AG04450 (cell line): Measurements from ENCODE around the gene MAPK8IP2. TPM values are rescaled to one million over a fixed set of nuclear protein-coding genes. Genes with fewer than 3 reads are reported as not detected.
"Not testable (repeated sequence)": the region's sequence is repeated elsewhere in the genome, so short reads cannot be mapped to it uniquely, and the experiment has no call there.

Source experiments
- CTCF ChIA-PET: fragments of 300-600, 350-600 bp; formaldehyde crosslinking; extraction: SDS; loops from one replicate; lab custom pipeline; 2022; ENCODE audit warnings: antibody characterized with exemption, inconsistent platforms; lab: Charles Lee
- POLR2A ChIA-PET: fragments of 350-600 bp; formaldehyde crosslinking; extraction: SDS; loops from one replicate; lab custom pipeline; 2021; ENCODE audit warnings: antibody characterized with exemption, inconsistent platforms; lab: Yijun Ruan, JAX
- DNase-seq: peaks from one replicate; pipeline ENCODE4 v3.0.0-alpha.2; 2011; ENCODE audit warnings: low read depth, low spot score
- H3K27ac ChIP-seq: one replicate; pipeline ENCODE4 v1.5.1; 2012; ENCODE audit warnings: low read depth, low read length, control low read depth
- H3K27me3 ChIP-seq: one replicate; pipeline ENCODE4 v1.6.0; 2012; ENCODE audit warnings: low read length; ENCODE audit not compliant: control insufficient read depth, insufficient read depth
- H3K4me3 ChIP-seq: 2 replicates; pipeline ENCODE4 v1.5.1; 2011; ENCODE audit warnings: mild to moderate bottlenecking, low read depth, low read length, control low read depth
- H3K9me3 ChIP-seq: 2 replicates; pipeline ENCODE4 v1.5.1; 2012; ENCODE audit warnings: low read length; ENCODE audit not compliant: control insufficient read depth, insufficient read depth
- CTCF ChIP-seq: IDR thresholded peaks from 2 replicates; pipeline ENCODE4 v1.5.1; 2011; ENCODE audit warnings: low read depth, low read length, control low read depth, inconsistent platforms
- polyA plus RNA-seq: library from polyadenylated mRNA; depleted of rRNA; stranded (reverse); fragments of >200 nt; gene quantifications from 2 replicates; pipeline ENCODE4 v1.2.3, GENCODE V29; 2011

The MAPK8IP2 gene
- polyA plus RNA-seq, 1 experiment, result 0.16 TPM

DNA sequence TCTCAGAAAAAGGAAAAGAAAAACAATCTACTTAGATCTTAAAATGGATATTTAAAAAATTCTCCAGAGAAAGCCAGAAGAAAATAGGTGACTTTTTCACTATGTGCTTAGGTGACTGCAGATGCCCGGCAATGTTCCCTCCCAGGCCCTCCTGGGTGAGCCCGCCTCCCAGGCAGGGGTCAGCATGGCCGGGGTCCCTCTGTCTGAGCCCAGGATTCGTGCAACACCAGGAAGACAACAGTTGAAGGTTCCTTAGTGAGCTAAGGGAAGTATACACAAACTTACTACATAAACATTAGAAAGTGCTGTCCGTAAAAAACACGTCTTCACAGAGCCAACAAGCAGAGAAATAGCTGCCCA lies 11.6 kb downstream of the MAPK8IP2 start:
- CTCF ChIA-PET, result interaction anchor here (0.6 to 1.9 kb wide), 3 partner anchors 49 to 219 kb away, joined by 3 to 7 read pairs (median 4); no protein-coding TSS in a partner anchor
- Histone ChIP-seq H3K27ac (no peak overlapping the region), H3K9me3 (no peaks in the 10 kb centered on the region; the same call in 1 of the 2 replicates), H3K27me3 (peaks cover 45% of the 10 kb centered on the region), H3K4me3 (no peak overlapping the region)
- POLR2A ChIA-PET, result no interaction called here
- DNase-seq, result no peak
- TF ChIP-seq CTCF, result no peak

- no peak overlapping the region for H3K4me3 ChIP-seq
- TF ChIP-seq CTCF, result no peak
- peaks cover 40% of the 10 kb centered on the region for H3K27me3 ChIP-seq
- DNase-seq, result no peak
- no peak overlapping the region for H3K27ac ChIP-seq
- ChIA-PET POLR2A (no interaction called here), CTCF (interaction anchor here (0.6 to 1.9 kb wide), 3 partner anchors 50 to 220 kb away, joined by 3 to 7 read pairs (median 4); no protein-coding TSS in a partner anchor)
- H3K9me3 ChIP-seq, result no peaks in the 10 kb centered on the region; the same call in 1 of the 2 replicates
These were observed 12.1 kb downstream of the MAPK8IP2 start for GRCh38 chr22:50612528-50613221.

DNA sequence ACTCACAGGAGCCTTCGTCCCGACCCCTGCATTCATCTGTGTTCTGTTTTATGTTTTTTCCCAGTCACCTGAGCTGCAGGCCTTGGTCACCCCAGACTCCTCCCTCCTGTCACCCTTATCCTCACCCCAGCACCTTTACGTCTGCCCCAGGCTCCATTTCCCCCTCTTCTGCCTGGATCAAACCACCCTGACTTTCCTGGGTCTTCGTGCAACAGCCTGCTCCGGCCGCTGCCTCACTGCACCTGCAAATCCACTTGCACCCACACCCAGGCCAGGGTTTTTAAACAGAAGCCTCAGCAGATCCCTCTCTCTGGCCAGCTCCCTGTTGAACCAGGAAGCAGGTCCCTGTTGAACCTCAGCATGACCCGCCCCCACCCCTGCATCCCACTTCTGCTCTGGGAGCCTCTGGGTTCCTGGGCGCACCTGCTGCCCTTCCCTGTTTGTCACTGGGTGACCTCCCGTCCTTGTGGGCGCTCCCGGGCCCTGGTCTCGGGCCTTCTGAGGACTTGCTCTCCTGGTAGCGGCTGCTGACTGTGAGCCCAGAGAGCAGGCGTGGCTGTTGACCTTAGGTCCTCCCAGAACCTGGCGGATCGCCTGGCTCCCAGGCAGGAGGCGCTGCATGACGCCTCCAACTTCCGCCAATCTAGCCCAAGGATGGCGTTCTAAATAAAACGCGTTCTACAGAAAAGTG lies 12.8 kb downstream of the MAPK8IP2 start:
- no peak for DNase-seq
- H3K4me3 ChIP-seq, result no peak overlapping the region
- peaks cover 38% of the 10 kb centered on the region for H3K27me3 ChIP-seq
- CTCF ChIA-PET, result interaction anchor here (0.6 to 1.9 kb wide), 2 partner anchors 50 to 53 kb away, joined by 3 to 4 read pairs; no protein-coding TSS in a partner anchor
- POLR2A ChIA-PET, result no interaction called here
- no peak overlapping the region for H3K27ac ChIP-seq
- no peak for TF ChIP-seq CTCF
- no peaks in the 10 kb centered on the region; the same call in 1 of the 2 replicates for H3K9me3 ChIP-seq

GRCh38 chr22:50614296-50614695 lies 13.7 kb downstream of the MAPK8IP2 start:
- H3K9me3 ChIP-seq, POLR2A ChIA-PET, DNase-seq, H3K27ac ChIP-seq, H3K4me3 ChIP-seq: not testable (repeated sequence)
- CTCF ChIA-PET, result interaction anchor here (0.6 kb wide), 1 partner anchor 54 kb away, joined by 3 read pairs; no protein-coding TSS in a partner anchor
- H3K27me3 ChIP-seq, result peaks cover 35% of the 10 kb centered on the region

DNA sequence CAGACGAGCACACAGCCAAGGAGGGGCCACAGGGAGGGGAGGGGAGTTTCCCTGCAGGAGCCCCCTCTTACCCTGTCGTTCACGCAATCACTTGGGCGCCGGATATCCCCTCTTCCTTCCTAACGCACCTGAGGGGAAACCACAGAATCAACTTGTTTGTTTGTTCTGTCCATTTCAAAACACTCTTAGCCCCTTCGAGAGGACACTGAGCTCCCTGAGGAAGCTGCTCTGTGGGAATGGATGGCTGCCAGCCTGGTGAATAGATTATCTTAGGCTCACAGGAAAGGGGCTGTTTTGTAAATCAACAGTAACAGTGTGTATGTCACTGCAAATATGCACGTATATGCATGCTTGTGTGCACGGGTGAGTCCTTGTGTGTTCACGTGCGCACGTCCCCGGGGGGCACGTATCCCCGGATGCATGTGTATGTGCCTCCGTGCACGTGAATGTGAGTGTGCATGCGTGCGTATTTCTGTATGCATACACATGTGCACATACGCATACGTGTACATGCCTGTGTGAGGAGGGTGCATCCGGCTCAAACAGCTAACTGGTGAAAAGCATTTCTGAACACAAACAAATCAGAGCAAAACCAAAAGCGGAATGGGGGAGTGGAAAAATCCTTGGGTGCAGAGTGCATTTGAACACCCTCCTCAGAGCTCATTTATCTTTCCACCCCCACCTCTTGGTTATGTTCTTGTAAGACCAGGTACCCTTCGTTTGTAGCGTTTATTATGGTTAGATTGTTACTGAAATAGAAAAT lies 20.2 kb downstream of the MAPK8IP2 start:
- ChIA-PET POLR2A (interaction anchor here (0.7 kb wide), 1 partner anchor 88 kb away, joined by 3 read pairs; no protein-coding TSS in a partner anchor), CTCF (interaction anchor here (0.5 to 1.8 kb wide), 24 partner anchors 9 to 380 kb away, joined by 3 to 12 read pairs (median 4); partner anchors contain the start of genes CHKB, LMF2, NCAPH2 and SCO2)
- TF ChIP-seq CTCF, result no peak; the same call in 1 of the 2 replicates
- H3K9me3 ChIP-seq, result no peaks in the 10 kb centered on the region
- no peak overlapping the region; the same call in none of the 2 replicates for H3K4me3 ChIP-seq
- DNase-seq, result no peak
- H3K27ac ChIP-seq, result no peak overlapping the region
- peaks cover 13% of the 10 kb centered on the region for H3K27me3 ChIP-seq
